Measurements from ENCODE around the gene KCNJ11.

DNA sequence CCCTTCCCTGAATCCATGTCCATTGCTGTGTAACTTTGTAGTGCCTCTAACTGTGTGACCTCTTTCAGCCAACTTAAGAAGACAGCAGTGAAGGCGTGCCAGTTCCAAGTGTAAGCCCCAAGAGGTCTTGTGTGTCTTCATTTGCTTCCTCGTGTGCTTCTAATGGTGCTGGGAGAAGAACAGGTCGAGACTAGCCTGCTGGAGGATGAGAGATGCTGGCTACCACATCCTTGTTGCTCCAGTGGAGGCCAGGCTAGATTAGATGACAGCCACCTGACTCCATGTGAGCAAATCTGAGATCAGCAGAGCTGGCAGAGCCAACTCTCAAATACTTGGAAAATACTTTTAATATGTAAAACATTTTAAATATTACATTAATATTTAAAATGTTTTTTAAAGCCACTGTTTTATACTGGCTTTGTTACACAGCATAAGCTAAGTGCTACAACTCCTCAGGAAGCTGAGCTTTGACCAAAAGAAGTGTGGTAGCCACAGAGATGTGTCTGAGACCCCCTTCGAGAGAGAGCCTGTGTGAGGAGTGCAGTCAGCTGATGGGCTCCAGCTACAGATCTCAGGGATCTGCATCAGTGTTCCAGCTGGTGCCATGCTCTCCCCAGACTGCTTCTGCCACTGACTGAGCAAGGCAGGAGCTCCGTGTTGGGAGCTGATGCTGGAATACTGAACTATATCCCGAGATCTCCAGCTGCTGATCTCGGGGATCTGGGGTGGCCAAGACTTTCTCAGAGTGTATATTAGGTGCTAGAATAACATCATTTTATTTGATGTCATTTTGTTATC lies 8.9 kb downstream of the KCNJ11 start:
- TF ChIP-seq POLR2A (IDR thresholded peaks at IDR 0.05; ENCODE audit: low read depth, low read length) (no peak), TAF1 (IDR thresholded peaks at IDR 0.05; ENCODE audit: low read depth, low read length) (no peak)
